Stomach (tissue), 9 donors: ENCODE data around the gene RBKS. TPM values are rescaled to one million over a fixed set of nuclear protein-coding genes. Genes with fewer than 3 reads are reported as not detected.
A peak's percentile ranks its signal among the peaks of the same experiment; 100 is the strongest.

Experiments used
- DNase-seq, 2 donors: peaks; one replicate each; pipeline versions ENCODE4 v3.0.0 to v3.0.0-alpha.2; 2013 to 2019
- H3K27ac ChIP-seq, 5 donors: fragments of 200-600 bp in 4 of 5; sonication (generic) in 4 of 5; one replicate each; pipeline ENCODE4 v1.5.1; 2013 to 2019; ENCODE audit warnings: mild to moderate bottlenecking in 1 of 5, moderate library complexity in 1 of 5
- H3K27me3 ChIP-seq, 3 donors: fragments of 200-600 bp; sonication (generic); one replicate each; pipeline ENCODE4 v1.5.1; 2017 to 2019; ENCODE audit warnings: mixed run types in 1 of 3
- H3K36me3 ChIP-seq, 4 donors: fragments of 200-600 bp; sonication (generic); 1 replicate in 3 of 4; 2 replicates in 1 of 4; pipeline ENCODE4 v1.5.1; 2016 to 2019
- H3K4me1 ChIP-seq, 4 donors: fragments of 200-600 bp; sonication (generic); one replicate each; pipeline ENCODE4 v1.5.1; 2016 to 2019
- H3K4me3 ChIP-seq, 4 donors: fragments of 200-600 bp; sonication (generic) in 3 of 4; one replicate each; pipeline ENCODE4 v1.5.1; 2016 to 2019; ENCODE audit warnings: mild to moderate bottlenecking in 1 of 4
- H3K9me3 ChIP-seq, 4 donors: fragments of 200-600 bp; sonication (generic); one replicate each; pipeline ENCODE4 v1.5.1; 2016 to 2019
- EP300 ChIP-seq: sonication (generic); formaldehyde crosslinking; IDR thresholded peaks from one replicate; pipeline ENCODE4 v1.6.1; 2017; ENCODE audit warnings: antibody characterized with exemption
- POLR2A ChIP-seq, 4 donors: fragments of 450-650 bp; IDR thresholded peaks; one replicate each; pipeline ENCODE4 v1.6.1; 2016; ENCODE audit warnings: antibody characterized with exemption in 4 of 4, control low read depth in 2 of 4, mild to moderate bottlenecking in 1 of 4, moderate library complexity in 1 of 4
- POLR2AphosphoS5 ChIP-seq, 3 donors: sonication (generic); formaldehyde crosslinking; IDR thresholded peaks; one replicate each; pipeline ENCODE4 v1.6.1; 2016; ENCODE audit warnings: antibody characterized with exemption in 3 of 3
- WGBS, 5 donors: extraction: QIAGEN DNeasy Blood & Tissue Kit in 3 of 5; methylation state at CpG; one replicate each; pipeline versions ENCODE4 v1.1.5 to v1.1.7; 2013 to 2018; 5-methylcytosine and 5-hydroxymethylcytosine counted together
- intact Hi-C: fragments of 100-400 bp; cut with DNase I; formaldehyde crosslinking; loops from one replicate; pipeline ENCODE4 v1.15.1; 2023; ENCODE audit warnings: low total_unique reads
- polyA plus RNA-seq, 3 donors: library from polyadenylated mRNA; stranded (reverse); fragments of 200-250 nt; gene quantifications; one replicate each; pipeline ENCODE4 v1.2.3, GENCODE V29; 2013
- total RNA-seq, 5 donors: library from RNA; depleted of rRNA; stranded (reverse); fragments of >200 nt; gene quantifications; one replicate each; pipeline versions ENCODE4 v1.1.0 to v1.2.3, GENCODE V29; 2014 to 2016
- TF ChIP-seq, protein P1 (sequence below), 7 experiments: fragments of 450-650 bp in 4 of 7; fragments of 200-600 bp in 3 of 7; sonication (generic) in 3 of 7; IDR thresholded peaks; one replicate each; pipeline ENCODE4 v1.5.1; 2016 to 2019; ENCODE audit warnings: antibody characterized with exemption in 7 of 7, control low read depth in 2 of 7, mild to moderate bottlenecking in 1 of 7
- donor health status: healthy with polysubstance abuse.
- donor health status: Bipolar disorder and iron deficiency.
- donor health status: healthy.

RBKS gene
- total and polyA plus RNA-seq, 8 donors, result 0.76 to 2.9 (median 1.9) TPM; not detected in 3

- Histone ChIP-seq H3K27me3 (no peaks in the 10 kb centered on the region), H3K9me3 (peaks cover 0 to 8% (median 6%) of the 10 kb centered on the region in 4 donors), H3K27ac (no peak overlapping the region), H3K36me3 (no peaks in the 10 kb centered on the region), H3K4me1 (no peaks in the 10 kb centered on the region), H3K4me3 (no peak overlapping the region)
- no peak for DNase-seq
- intact Hi-C loops, result no loop called here
- WGBS, 5 donors, result 73 to 91% (median 84%) methylated on average over 2 of the region's 2 CpGs
- TF ChIP-seq POLR2AphosphoS5 (IDR thresholded peaks at IDR 0.05) (no peak), EP300 (no peak)
These were observed 11.4 kb downstream of the RBKS start for GRCh38 chr2:27878825-27879224.

DNA sequence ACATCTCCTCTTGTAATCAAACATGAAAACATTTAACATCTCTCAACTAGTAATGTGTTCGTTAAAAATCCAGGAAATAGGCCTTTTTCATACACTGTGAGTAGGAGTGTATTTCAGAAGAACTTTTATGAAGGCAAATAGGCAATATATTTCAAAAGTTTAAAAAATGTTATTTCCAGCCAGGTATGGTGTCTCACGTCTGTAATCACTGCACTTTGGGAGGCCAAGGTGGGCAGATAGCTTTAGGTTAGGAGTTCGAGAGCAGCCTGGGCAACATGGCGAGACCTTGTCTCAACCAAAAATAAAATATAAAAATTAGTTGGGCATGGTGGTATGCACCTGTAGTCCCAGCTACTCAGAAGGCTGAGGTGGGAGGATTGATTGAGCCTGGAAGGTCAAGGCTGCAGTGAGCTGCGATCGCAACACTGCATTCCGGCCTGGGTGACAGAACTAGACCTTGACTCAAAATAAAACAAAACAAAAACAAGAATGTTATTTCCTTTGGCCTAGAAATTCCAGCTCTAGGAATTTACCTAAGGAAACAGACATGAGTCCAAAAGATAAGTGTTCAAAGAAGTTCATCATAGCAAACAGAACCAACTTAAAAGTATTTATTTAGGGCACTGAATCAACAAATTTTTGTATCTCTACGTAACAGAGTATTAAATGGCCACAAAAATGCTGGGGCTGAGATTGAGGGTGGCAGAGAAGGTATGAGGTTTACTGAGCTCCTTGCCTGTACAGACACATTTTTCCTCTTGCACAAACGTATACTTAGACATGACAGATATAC, 14.9 kb downstream of the RBKS start:
- Histone ChIP-seq H3K9me3 (peaks cover 0 to 8% (median 6%) of the 10 kb centered on the region in 4 donors), H3K4me1 (no peaks in the 10 kb centered on the region), H3K36me3 (no peaks in the 10 kb centered on the region), H3K4me3 (no peak overlapping the region), H3K27me3 (no peaks in the 10 kb centered on the region), H3K27ac (no peak overlapping the region)
- WGBS, 5 donors, result 80 to 93% (median 86%) methylated on average over 9 of the region's 9 CpGs
- DNase-seq, result no peak
- TF ChIP-seq EP300 (no peak), POLR2AphosphoS5 (IDR thresholded peaks at IDR 0.05) (no peak), POLR2A (IDR thresholded peaks at IDR 0.05) (no peak)
- TF ChIP-seq, protein P1, sequence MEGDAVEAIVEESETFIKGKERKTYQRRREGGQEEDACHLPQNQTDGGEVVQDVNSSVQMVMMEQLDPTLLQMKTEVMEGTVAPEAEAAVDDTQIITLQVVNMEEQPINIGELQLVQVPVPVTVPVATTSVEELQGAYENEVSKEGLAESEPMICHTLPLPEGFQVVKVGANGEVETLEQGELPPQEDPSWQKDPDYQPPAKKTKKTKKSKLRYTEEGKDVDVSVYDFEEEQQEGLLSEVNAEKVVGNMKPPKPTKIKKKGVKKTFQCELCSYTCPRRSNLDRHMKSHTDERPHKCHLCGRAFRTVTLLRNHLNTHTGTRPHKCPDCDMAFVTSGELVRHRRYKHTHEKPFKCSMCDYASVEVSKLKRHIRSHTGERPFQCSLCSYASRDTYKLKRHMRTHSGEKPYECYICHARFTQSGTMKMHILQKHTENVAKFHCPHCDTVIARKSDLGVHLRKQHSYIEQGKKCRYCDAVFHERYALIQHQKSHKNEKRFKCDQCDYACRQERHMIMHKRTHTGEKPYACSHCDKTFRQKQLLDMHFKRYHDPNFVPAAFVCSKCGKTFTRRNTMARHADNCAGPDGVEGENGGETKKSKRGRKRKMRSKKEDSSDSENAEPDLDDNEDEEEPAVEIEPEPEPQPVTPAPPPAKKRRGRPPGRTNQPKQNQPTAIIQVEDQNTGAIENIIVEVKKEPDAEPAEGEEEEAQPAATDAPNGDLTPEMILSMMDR (IDR thresholded peaks at IDR 0.05), result no peak
- intact Hi-C loops, result no loop called here

GRCh38 chr2:27873091-27873490, 17.1 kb downstream of the RBKS start:
- Histone ChIP-seq H3K36me3 (no peaks in the 10 kb centered on the region), H3K27ac (no peak overlapping the region), H3K4me3 (no peak overlapping the region), H3K9me3 (peaks cover 0 to 8% (median 6%) of the 10 kb centered on the region in 4 donors), H3K4me1 (no peaks in the 10 kb centered on the region), H3K27me3 (no peaks in the 10 kb centered on the region)
- 46 to 88% (median 81%) methylated on average over 1 of the region's 1 CpG for WGBS, 5 donors
- TF ChIP-seq POLR2AphosphoS5 (IDR thresholded peaks at IDR 0.05) (no peak), POLR2A (IDR thresholded peaks at IDR 0.05) (no peak), EP300 (no peak)
- TF ChIP-seq, protein P1 (IDR thresholded peaks at IDR 0.05), result no peak
- DNase-seq, result no peak
- intact Hi-C loops, result no loop called here

DNA sequence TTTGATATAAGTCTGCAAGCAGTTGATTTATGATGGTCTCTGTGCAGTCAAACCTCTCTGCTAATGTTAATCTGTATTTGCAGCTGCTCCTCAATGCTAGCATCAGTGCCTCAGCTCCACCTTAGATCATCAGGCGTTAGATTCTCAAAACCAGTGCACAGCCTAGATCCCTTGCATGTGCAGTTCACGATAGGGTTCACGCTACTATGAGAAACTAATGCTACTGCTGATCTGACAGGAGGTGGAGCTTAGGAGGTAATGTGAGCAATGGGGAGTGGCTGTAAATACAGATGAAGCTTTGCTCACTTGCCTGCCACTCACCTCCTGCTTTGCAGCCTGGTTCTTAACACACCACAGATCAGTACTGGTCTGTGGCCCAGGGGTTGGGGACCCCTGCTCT, 18.4 kb downstream of the RBKS start:
- Histone ChIP-seq H3K36me3 (no peaks in the 10 kb centered on the region), H3K27me3 (no peaks in the 10 kb centered on the region), H3K27ac (no peak overlapping the region), H3K9me3 (peaks cover 0 to 8% (median 5%) of the 10 kb centered on the region in 4 donors), H3K4me1 (no peaks in the 10 kb centered on the region), H3K4me3 (no peak overlapping the region)
- peak in 1 of 2 donors; percentile 15 for DNase-seq
- intact Hi-C loops, result no loop called here
- 82 to 96% (median 90%) methylated on average over 3 of the region's 3 CpGs for WGBS, 5 donors
- TF ChIP-seq POLR2AphosphoS5 (IDR thresholded peaks at IDR 0.05) (no peak), EP300 (no peak), POLR2A (IDR thresholded peaks at IDR 0.05) (no peak)
- TF ChIP-seq, protein P1 (IDR thresholded peaks at IDR 0.05), result no peak

- no peak for DNase-seq
- no peak for TF ChIP-seq POLR2A (IDR thresholded peaks at IDR 0.05)
- 91 to 98% (median 94%) methylated on average over 3 of the region's 3 CpGs for WGBS, 5 donors
- Histone ChIP-seq H3K4me3 (no peak overlapping the region), H3K4me1 (no peaks in the 10 kb centered on the region), H3K27me3 (no peaks in the 10 kb centered on the region), H3K36me3 (no peaks in the 10 kb centered on the region), H3K9me3 (no peaks in the 10 kb centered on the region), H3K27ac (no peak overlapping the region)
- intact Hi-C loops, result no loop called here
These were observed 19.5 kb downstream of the RBKS start for GRCh38 chr2:27870724-27871123.
